DOHH2 (cell line): Measurements from ENCODE around the gene ZNF286A.

Source experiments
- H3F3A ChIP-seq: fragments of 200-600 bp; sonication (generic), shearing (Covaris generic); 2 replicates; pipeline ENCODE4 v1.6.0; 2016; ENCODE audit warnings: antibody characterized with exemption, mild to moderate bottlenecking; ENCODE audit not compliant: control insufficient read depth, insufficient read depth
- H3K27ac ChIP-seq: fragments of 200-600 bp; sonication (generic); 2 replicates; pipeline ENCODE4 v1.5.1; 2014; ENCODE audit warnings: low read depth, mild to moderate bottlenecking, low read length, moderate library complexity
- H3K27me3 ChIP-seq: fragments of 200-600 bp; sonication (generic); 2 replicates; pipeline ENCODE4 v1.6.1; 2014; ENCODE audit warnings: mild to moderate bottlenecking, low read length, mixed read lengths; ENCODE audit not compliant: control insufficient read depth
- H3K36me3 ChIP-seq: fragments of 200-600 bp; sonication (generic); 2 replicates; pipeline ENCODE4 v1.6.1; 2014; ENCODE audit warnings: mild to moderate bottlenecking, low read length, moderate library complexity, mixed read lengths; ENCODE audit not compliant: control insufficient read depth
- H3K4me1 ChIP-seq: fragments of 200-600 bp; sonication (generic); 2 replicates; pipeline ENCODE4 v1.6.1; 2014; ENCODE audit warnings: mild to moderate bottlenecking, low read length, mixed read lengths; ENCODE audit not compliant: control insufficient read depth
- H3K4me2 ChIP-seq: fragments of 200-600 bp; sonication (generic); 2 replicates; pipeline ENCODE4 v1.6.0; 2014; ENCODE audit warnings: mild to moderate bottlenecking, low read length, moderate library complexity
- H3K4me3 ChIP-seq: fragments of 200-600 bp; sonication (generic); 2 replicates; pipeline ENCODE4 v1.5.1; 2014; ENCODE audit warnings: mild to moderate bottlenecking, low read length, mixed read lengths
- H3K79me2 ChIP-seq: fragments of 200-600 bp; sonication (generic); 2 replicates; pipeline ENCODE4 v1.6.1; 2014; ENCODE audit warnings: mild to moderate bottlenecking, low read length, mixed read lengths; ENCODE audit not compliant: control insufficient read depth
- H3K9me2 ChIP-seq: fragments of 200-600 bp; sonication (generic); replicated peaks from 2 replicates; pipeline ENCODE4 v1.6.1; 2014; ENCODE audit warnings: mild to moderate bottlenecking, low read length, mixed read lengths; ENCODE audit not compliant: control insufficient read depth
- H3K9me3 ChIP-seq: fragments of 200-600 bp; sonication (generic); 2 replicates; pipeline ENCODE4 v1.6.1; 2014; ENCODE audit warnings: antibody characterized with exemption, low read length, mixed read lengths; ENCODE audit not compliant: control insufficient read depth, insufficient read depth
- H4K20me1 ChIP-seq: fragments of 200-600 bp; sonication (generic); 2 replicates; pipeline ENCODE4 v1.6.0; 2014; ENCODE audit warnings: low read depth, mild to moderate bottlenecking, antibody characterized with exemption, low read length, moderate library complexity; ENCODE audit not compliant: control insufficient read depth, insufficient read depth
- CTCF ChIP-seq: fragments of 200-600 bp; sonication (generic); IDR thresholded peaks from one replicate; pipeline ENCODE4 v1.5.1; 2014; ENCODE audit warnings: antibody characterized with exemption, mild to moderate bottlenecking, low read depth, low read length; ENCODE audit not compliant: poor library complexity, severe bottlenecking
- EZH2phosphoT487 ChIP-seq: fragments of 200-600 bp; sonication (generic); IDR thresholded peaks from 2 replicates; pipeline ENCODE4 v1.6.1; 2017; ENCODE audit warnings: borderline replicate concordance, mild to moderate bottlenecking, antibody characterized with exemption, low read length, moderate library complexity, mixed read lengths

The ZNF286A gene

GRCh38 chr17:15658296-15658695 is 41.3 kb upstream of the ZNF286A start:
- Histone ChIP-seq H3K9me2 (no peaks in the 10 kb centered on the region), H3K79me2 (no peaks in the 10 kb centered on the region), H3K4me2 (no peak overlapping the region), H3K27me3 (no peaks in the 10 kb centered on the region), H4K20me1 (no peaks in the 10 kb centered on the region), H3K9me3 (no peaks in the 10 kb centered on the region), H3K4me3 (no peak overlapping the region), H3K36me3 (no peaks in the 10 kb centered on the region), H3K4me1 (no peaks in the 10 kb centered on the region), H3F3A (no peaks in the 10 kb centered on the region), H3K27ac (no peak overlapping the region)
- TF ChIP-seq EZH2phosphoT487 (no peak), CTCF (no peak)

GRCh38 chr17:15659236-15659635 is 40.3 kb upstream of the ZNF286A start:
- Histone ChIP-seq H3K9me2 (no peaks in the 10 kb centered on the region), H3F3A (no peaks in the 10 kb centered on the region), H3K79me2 (no peaks in the 10 kb centered on the region), H4K20me1 (no peaks in the 10 kb centered on the region), H3K4me2 (no peak overlapping the region), H3K27ac (no peak overlapping the region), H3K4me1 (no peaks in the 10 kb centered on the region), H3K9me3 (no peaks in the 10 kb centered on the region), H3K27me3 (no peaks in the 10 kb centered on the region), H3K4me3 (no peak overlapping the region), H3K36me3 (peaks cover 3% of the 10 kb centered on the region; the same call in 1 of the 2 replicates)
- TF ChIP-seq CTCF (no peak), EZH2phosphoT487 (no peak)

DNA sequence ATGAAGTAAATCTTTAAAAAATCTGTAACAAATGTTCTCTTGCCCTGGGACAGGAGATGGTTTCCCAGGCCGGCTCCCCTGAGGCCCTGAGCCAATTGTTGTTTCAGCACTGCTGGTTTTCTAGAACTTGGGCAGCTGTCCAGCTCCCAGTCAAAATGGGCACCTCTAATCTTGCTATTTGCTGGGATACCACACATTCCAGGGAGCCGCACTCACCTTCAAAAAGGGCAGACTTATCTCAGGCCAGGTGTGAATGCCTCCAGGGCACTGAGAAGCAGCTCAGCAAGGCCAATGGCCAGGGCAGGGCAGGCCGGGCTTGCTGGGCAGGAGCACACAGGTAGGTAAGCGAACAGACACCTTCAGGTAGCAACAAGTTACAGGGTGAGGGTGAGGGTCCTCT is 39.9 kb upstream of the ZNF286A start:
- TF ChIP-seq CTCF (no peak), EZH2phosphoT487 (no peak)
- Histone ChIP-seq H3K27me3 (no peaks in the 10 kb centered on the region), H3F3A (no peaks in the 10 kb centered on the region), H3K9me3 (no peaks in the 10 kb centered on the region), H3K36me3 (peaks cover 3% of the 10 kb centered on the region; the same call in 1 of the 2 replicates), H3K4me3 (no peak overlapping the region), H3K9me2 (no peaks in the 10 kb centered on the region), H4K20me1 (no peaks in the 10 kb centered on the region), H3K79me2 (no peaks in the 10 kb centered on the region), H3K27ac (no peak overlapping the region), H3K4me2 (no peak overlapping the region), H3K4me1 (no peaks in the 10 kb centered on the region)

- no peak overlapping the region for H3K4me3 ChIP-seq
- H3K79me2 ChIP-seq, result no peaks in the 10 kb centered on the region
- no peaks in the 10 kb centered on the region for H3K4me1 ChIP-seq
- H3K27ac ChIP-seq, result no peak overlapping the region
- H3K27me3 ChIP-seq, result no peaks in the 10 kb centered on the region
- H3K4me2 ChIP-seq, result no peak overlapping the region
- no peaks in the 10 kb centered on the region for H4K20me1 ChIP-seq
- TF ChIP-seq CTCF (no peak), EZH2phosphoT487 (no peak)
- H3K9me2 ChIP-seq, result no peaks in the 10 kb centered on the region
- H3F3A ChIP-seq, result no peaks in the 10 kb centered on the region
- H3K36me3 ChIP-seq, result peaks cover 3% of the 10 kb centered on the region; the same call in 1 of the 2 replicates
- H3K9me3 ChIP-seq, result no peaks in the 10 kb centered on the region
These were observed 39.5 kb upstream of the ZNF286A start for GRCh38 chr17:15660077-15660476.
